RWPE1 (cell line): ENCODE measurements around the gene FAM83F.
A peak's percentile ranks its signal among the peaks of the same experiment; 100 is the strongest.

Source experiments
- CTCF ChIA-PET: fragments of 350-600 bp; sonication (Branson Sonifier 250); formaldehyde crosslinking; extraction: SDS; loops from one replicate; lab custom pipeline; 2021; lab: Yijun Ruan, JAX
- POLR2A ChIA-PET: fragments of 400-600 bp; formaldehyde crosslinking; extraction: SDS; loops from one replicate; lab custom pipeline; 2020; ENCODE audit warnings: antibody characterized with exemption; ENCODE audit not compliant: low non-redundant PET; lab: Yijun Ruan, JAX
- DNase-seq: peaks from one replicate; pipeline ENCODE4 v3.0.0; 2012; ENCODE audit warnings: low spot score
- H3K27ac ChIP-seq: fragments of 450-650 bp; 2 replicates; pipeline ENCODE4 v1.5.1; 2017
- TF ChIP-seq, protein P1 (sequence below): fragments of 450-650 bp; conservative IDR thresholded peaks from 2 replicates; pipeline ENCODE4 v1.5.1; 2017; ENCODE audit warnings: low read depth, mild to moderate bottlenecking

The FAM83F gene

DNA sequence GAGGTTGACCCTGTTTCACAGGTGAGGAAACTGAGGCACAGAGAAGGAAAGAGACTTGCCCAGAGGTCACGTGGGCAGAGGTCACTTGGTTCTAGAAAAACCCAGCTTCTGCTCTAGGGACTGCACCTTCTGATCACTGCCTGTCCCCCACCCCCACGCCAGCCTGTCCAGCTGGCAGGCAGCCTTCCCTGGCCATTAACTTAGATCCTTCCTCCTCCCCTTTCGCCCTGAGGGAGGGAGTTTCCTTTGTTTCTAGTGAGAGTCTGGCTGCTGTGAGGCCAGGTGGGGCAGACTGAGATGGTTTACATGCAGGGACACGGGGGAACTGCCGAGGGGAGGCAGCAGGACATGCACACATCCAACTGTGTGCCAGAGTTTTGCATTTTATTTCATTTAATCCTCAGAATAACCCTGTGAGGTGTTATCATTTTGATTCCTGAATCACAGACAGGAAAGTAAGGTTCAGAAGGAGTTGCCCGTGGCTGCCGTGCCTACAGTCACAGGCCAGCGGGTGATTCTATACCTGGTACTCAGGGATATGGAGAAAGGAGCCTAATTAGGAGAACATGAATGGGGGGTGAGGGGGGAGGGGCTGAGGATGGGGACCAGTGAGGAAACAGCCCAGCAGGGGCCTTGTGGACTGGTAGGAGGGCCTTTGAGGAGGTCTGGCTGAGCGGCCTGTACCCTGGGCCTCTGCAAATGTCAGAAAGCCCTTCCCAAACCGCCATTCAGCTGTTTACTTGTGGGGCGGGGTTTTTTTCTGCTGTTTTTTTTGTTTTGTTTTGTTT lies 3.4 kb downstream of the FAM83F start:
- ChIA-PET POLR2A (no interaction called here), CTCF (interaction anchor here (0.5 to 0.6 kb wide), 2 partner anchors 10 to 40 kb away, joined by 3 to 6 read pairs; no protein-coding TSS in a partner anchor)
- DNase-seq, result peak; percentile 74
- TF ChIP-seq, protein P1, sequence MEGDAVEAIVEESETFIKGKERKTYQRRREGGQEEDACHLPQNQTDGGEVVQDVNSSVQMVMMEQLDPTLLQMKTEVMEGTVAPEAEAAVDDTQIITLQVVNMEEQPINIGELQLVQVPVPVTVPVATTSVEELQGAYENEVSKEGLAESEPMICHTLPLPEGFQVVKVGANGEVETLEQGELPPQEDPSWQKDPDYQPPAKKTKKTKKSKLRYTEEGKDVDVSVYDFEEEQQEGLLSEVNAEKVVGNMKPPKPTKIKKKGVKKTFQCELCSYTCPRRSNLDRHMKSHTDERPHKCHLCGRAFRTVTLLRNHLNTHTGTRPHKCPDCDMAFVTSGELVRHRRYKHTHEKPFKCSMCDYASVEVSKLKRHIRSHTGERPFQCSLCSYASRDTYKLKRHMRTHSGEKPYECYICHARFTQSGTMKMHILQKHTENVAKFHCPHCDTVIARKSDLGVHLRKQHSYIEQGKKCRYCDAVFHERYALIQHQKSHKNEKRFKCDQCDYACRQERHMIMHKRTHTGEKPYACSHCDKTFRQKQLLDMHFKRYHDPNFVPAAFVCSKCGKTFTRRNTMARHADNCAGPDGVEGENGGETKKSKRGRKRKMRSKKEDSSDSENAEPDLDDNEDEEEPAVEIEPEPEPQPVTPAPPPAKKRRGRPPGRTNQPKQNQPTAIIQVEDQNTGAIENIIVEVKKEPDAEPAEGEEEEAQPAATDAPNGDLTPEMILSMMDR, result no peak
- peak overlapping the region; percentile 89 for H3K27ac ChIP-seq

DNA sequence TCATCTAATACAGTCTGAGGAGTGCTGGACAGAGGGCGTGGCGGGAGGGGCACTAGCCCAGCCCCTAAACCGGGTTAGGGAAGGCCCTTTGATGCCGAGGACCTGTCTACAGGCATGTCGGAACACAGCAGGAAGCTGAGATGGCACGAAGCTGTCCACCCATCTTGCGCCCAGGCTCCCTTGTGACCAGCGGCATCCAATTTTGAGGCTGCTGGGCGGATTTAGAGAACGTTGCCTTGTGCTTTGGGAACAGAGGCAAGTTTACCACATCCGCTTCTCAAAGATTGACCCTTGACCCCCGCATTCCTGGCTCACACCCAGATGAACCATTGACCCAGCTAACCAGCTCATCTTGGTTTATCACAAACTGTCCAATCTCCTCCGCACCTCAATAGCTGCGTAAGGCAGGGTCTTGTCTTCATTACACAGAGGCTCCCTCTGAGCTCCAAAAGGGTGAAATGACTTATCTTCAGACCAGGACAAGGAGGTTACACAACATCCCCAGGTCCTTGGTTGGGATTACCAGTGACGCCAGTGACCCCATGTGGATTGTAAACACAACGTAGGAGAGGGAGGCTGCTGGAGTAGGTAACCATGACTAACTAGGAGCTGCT lies 4.5 kb downstream of the FAM83F start:
- TF ChIP-seq, protein P1, result no peak
- POLR2A ChIA-PET, result no interaction called here
- CTCF ChIA-PET, result interaction anchor here (0.6 to 1.1 kb wide), 4 partner anchors 14 to 470 kb away, joined by 3 read pairs; no protein-coding TSS in a partner anchor
- H3K27ac ChIP-seq, result peak overlapping the region; percentile 89
- DNase-seq, result peak; percentile 64

DNA sequence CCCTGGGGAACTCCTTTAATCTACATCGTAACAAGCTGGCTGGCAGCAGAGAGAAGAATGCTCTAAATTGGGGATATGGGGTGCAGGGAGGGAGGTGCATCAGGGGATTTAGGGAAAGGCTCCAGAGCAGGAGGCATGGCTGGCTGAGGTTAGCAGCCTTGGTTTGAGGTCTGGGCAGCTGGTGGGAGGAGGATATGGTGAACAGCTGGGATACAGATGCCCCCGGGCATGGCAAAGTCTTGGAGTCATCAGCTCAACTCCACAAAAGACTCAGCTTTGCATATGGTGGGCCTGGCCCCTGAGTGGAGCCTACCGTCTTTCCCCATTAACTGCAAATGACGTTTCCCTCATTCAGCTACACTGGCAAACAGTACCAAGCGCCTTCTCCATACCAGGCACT lies 5.4 kb downstream of the FAM83F start:
- CTCF ChIA-PET, result interaction anchor here (0.6 to 1.1 kb wide), 4 partner anchors 13 to 471 kb away, joined by 3 read pairs; no protein-coding TSS in a partner anchor
- TF ChIP-seq, protein P1, result no peak
- no peak for DNase-seq
- peak overlapping the region; percentile 89 for H3K27ac ChIP-seq
- POLR2A ChIA-PET, result no interaction called here

DNA sequence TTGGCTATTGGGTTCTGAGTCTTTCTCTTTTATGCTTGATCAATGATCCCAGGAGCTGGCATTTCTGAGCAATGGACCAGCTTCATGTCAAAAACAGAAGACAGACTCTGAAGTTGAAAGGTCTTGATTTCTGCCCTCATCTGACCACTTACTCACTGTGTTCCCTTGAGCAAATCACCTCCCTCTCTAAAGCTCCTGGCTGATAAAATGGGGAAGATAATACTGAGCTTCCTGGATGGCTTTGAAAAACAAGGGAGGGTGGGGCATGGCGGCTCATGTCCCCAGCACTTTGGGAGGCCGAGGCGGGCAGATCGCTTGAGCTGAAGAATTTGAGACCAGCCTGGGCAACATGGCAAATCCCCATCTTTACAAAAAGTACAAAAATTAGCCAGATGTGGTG lies 6.4 kb downstream of the FAM83F start:
- TF ChIP-seq, protein P1, result no peak
- ChIA-PET POLR2A (no interaction called here), CTCF (interaction anchor here (0.6 to 0.7 kb wide), 2 partner anchors 24 to 1020 kb away, joined by 3 to 4 read pairs; no protein-coding TSS in a partner anchor)
- H3K27ac ChIP-seq, result peak overlapping the region; percentile 75
- no peak for DNase-seq

DNA sequence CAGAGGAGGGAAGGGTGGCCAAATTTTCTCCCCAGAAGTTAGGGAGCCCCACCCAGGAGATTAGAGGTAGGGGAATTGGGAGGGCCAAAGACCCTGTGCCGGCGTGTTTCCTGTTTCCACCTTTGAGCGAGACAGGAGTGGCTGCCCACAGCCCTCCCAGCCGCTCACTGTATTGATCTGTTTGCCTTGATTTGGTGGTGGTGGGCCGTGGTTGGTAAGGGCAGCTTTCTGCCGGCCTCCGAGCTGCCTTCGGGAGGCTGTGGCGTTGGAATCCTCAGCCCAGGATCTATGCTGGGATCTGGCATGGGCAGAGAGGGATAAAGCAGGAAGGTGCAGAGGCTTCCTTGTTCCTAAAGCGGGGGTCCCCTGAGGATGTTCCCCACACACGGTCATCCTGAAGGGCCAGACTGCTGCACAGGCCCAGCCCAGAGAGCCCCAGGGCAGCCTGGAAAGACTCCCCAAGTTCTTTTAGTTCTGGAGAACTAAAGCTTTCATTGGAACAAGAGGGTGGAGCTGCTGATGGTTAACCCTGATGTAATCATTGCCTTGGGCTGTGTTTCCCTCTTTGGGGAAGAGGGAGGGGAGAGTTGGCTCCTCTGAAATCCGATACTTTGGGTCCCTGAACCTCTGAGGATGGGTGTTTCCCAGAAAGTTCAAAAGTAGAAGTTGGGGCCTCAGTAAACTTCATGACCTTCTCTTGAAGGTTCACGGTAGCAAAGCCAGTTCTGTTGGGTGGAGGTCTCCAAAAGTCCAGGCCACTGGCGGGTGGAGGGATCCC lies 7.2 kb downstream of the FAM83F start:
- H3K27ac ChIP-seq, result peak overlapping the region; percentile 75
- POLR2A ChIA-PET, result no interaction called here
- TF ChIP-seq, protein P1, result no peak
- DNase-seq, result peak; percentile 51
- CTCF ChIA-PET, result interaction anchor here (1.2 kb wide), 1 partner anchor 15 kb away, joined by 3 read pairs; no protein-coding TSS in a partner anchor
